Endothelial cell (in vitro differentiated cells): Measurements from ENCODE around the gene GEMIN4. TPM values are rescaled to one million over a fixed set of nuclear protein-coding genes. Genes with fewer than 3 reads are reported as not detected.

Experiments
- DNase-seq: peaks from one replicate; pipeline ENCODE4 v3.0.0; 2021; ENCODE audit warnings: low spot score
- H3K27ac Mint-ChIP-seq: one replicate; pipeline ENCODE4 v1.8.0; 2021; ENCODE audit warnings: mixed read lengths, inconsistent platforms; ENCODE audit not compliant: unreplicated experiment
- H3K27me3 Mint-ChIP-seq: one replicate; pipeline ENCODE4 v1.8.0; 2021; ENCODE audit warnings: mild to moderate bottlenecking, moderate library complexity, mixed read lengths, inconsistent platforms; ENCODE audit not compliant: unreplicated experiment
- H3K36me3 Mint-ChIP-seq: one replicate; pipeline ENCODE4 v1.8.0; 2021; ENCODE audit warnings: mild to moderate bottlenecking, low read depth, mixed read lengths, inconsistent platforms; ENCODE audit not compliant: unreplicated experiment
- H3K4me1 Mint-ChIP-seq: one replicate; pipeline ENCODE4 v1.8.0; 2021; ENCODE audit warnings: mild to moderate bottlenecking, mixed read lengths, inconsistent platforms; ENCODE audit not compliant: unreplicated experiment
- H3K4me3 Mint-ChIP-seq: one replicate; pipeline ENCODE4 v1.8.0; 2021; ENCODE audit warnings: mild to moderate bottlenecking, mixed read lengths, inconsistent platforms; ENCODE audit not compliant: unreplicated experiment
- H3K9me3 Mint-ChIP-seq: one replicate; pipeline ENCODE4 v1.8.0; 2021; ENCODE audit warnings: mixed read lengths, inconsistent platforms; ENCODE audit not compliant: unreplicated experiment
- total RNA-seq: library from RNA; stranded (reverse); fragmentation: NEBNext Ultra II Directional; extraction: Animal tissue kit (Norgen Biotek cat#: 25700); gene quantifications from one replicate; pipeline ENCODE4 v1.2.1, GENCODE V29; 2021; ENCODE audit not compliant: unreplicated experiment
- TF ChIP-seq, protein P1 (sequence below): fragments of 200-600 bp; sonication (generic); IDR thresholded peaks from one replicate; pipeline ENCODE4 v1.5.0; 2021; ENCODE audit warnings: antibody characterized with exemption; ENCODE audit not compliant: unreplicated experiment

Gene GEMIN4
- total RNA-seq, 1 donor from 2014 or later, result 17.7 TPM

- peaks cover 53% of the 10 kb centered on the region for H3K36me3 Mint-ChIP-seq
- TF ChIP-seq, protein P1, sequence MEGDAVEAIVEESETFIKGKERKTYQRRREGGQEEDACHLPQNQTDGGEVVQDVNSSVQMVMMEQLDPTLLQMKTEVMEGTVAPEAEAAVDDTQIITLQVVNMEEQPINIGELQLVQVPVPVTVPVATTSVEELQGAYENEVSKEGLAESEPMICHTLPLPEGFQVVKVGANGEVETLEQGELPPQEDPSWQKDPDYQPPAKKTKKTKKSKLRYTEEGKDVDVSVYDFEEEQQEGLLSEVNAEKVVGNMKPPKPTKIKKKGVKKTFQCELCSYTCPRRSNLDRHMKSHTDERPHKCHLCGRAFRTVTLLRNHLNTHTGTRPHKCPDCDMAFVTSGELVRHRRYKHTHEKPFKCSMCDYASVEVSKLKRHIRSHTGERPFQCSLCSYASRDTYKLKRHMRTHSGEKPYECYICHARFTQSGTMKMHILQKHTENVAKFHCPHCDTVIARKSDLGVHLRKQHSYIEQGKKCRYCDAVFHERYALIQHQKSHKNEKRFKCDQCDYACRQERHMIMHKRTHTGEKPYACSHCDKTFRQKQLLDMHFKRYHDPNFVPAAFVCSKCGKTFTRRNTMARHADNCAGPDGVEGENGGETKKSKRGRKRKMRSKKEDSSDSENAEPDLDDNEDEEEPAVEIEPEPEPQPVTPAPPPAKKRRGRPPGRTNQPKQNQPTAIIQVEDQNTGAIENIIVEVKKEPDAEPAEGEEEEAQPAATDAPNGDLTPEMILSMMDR, result no peak
- no peak for DNase-seq
- H3K27me3 Mint-ChIP-seq, result no peaks in the 10 kb centered on the region
- H3K27ac Mint-ChIP-seq, result no peak overlapping the region
- no peaks in the 10 kb centered on the region for H3K4me1 Mint-ChIP-seq
- H3K9me3 Mint-ChIP-seq, result no peaks in the 10 kb centered on the region
- no peak overlapping the region for H3K4me3 Mint-ChIP-seq
Measured at GRCh38 chr17:774313-774584, 22.2 kb upstream of the GEMIN4 start.

GRCh38 chr17:773467-774312, 21.6 kb upstream of the GEMIN4 start:
- Mint-ChIP-seq H3K27ac (no peak overlapping the region), H3K27me3 (no peaks in the 10 kb centered on the region), H3K9me3 (no peaks in the 10 kb centered on the region), H3K4me3 (no peak overlapping the region), H3K36me3 (peaks cover 58% of the 10 kb centered on the region), H3K4me1 (no peaks in the 10 kb centered on the region)
- no peak for DNase-seq
- TF ChIP-seq, protein P1, result no peak

- no peak for DNase-seq
Measured at GRCh38 chr17:773016-773415, 21.0 kb upstream of the GEMIN4 start.

DNA sequence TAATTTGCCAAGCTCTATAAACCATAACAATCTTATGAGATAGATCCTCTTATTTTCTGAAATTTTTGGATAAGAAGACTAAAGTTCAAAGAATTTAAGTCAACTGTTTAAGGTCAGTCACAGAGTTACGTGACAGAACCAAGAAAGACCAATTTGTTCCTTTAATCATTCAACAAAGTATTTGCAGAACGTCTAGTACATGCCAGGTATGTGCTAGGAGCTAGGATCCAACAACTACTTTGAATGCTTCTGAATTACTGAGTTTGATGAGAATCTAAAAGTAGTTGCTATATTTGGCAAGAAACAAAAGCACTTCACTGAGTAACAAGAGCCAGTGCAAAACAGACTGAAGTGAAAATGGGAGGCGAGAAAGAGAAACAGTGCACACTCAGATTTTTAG, 15.0 kb upstream of the GEMIN4 start:
- H3K4me1 Mint-ChIP-seq, result no peaks in the 10 kb centered on the region
- H3K36me3 Mint-ChIP-seq, result peaks cover 46% of the 10 kb centered on the region
- H3K27me3 Mint-ChIP-seq, result no peaks in the 10 kb centered on the region
- no peaks in the 10 kb centered on the region for H3K9me3 Mint-ChIP-seq
- H3K27ac Mint-ChIP-seq, result no peak overlapping the region
- peak overlapping the region; percentile 13 for H3K4me3 Mint-ChIP-seq
- no peak for DNase-seq
- TF ChIP-seq, protein P1, result no peak

More at GRCh38 chr17:773016-773415, 21.0 kb upstream of the GEMIN4 start:
- TF ChIP-seq, protein P1, result no peak
- Mint-ChIP-seq H3K4me3 (no peak overlapping the region), H3K27ac (no peak overlapping the region), H3K36me3 (peaks cover 54% of the 10 kb centered on the region), H3K9me3 (no peaks in the 10 kb centered on the region), H3K4me1 (no peaks in the 10 kb centered on the region), H3K27me3 (no peaks in the 10 kb centered on the region)

DNA sequence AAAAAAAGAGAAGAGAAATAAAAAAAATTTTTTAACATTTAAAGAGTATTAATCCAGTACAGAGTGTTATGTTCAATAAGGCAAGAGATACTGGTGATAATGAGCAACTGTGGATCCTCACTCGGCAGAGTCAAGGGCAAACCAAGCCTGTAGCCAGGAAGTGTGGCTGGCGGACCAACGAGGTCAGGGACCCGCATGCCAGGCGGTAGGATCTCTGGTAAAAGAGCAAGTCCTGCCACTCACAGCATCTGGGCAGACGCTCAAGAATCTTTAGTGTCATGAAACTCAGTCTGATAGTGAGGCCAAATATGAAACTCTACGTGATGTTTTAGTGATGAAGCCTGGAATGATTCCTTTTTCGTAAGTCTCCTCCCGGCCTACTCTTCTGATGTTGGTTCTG, 8.3 kb upstream of the GEMIN4 start:
- peaks cover 7% of the 10 kb centered on the region for H3K4me1 Mint-ChIP-seq
- TF ChIP-seq, protein P1, result no peak
- H3K4me3 Mint-ChIP-seq, result no peak overlapping the region
- H3K9me3 Mint-ChIP-seq, result no peaks in the 10 kb centered on the region
- H3K27me3 Mint-ChIP-seq, result peaks cover 1% of the 10 kb centered on the region
- peaks cover 28% of the 10 kb centered on the region for H3K36me3 Mint-ChIP-seq
- DNase-seq, result no peak
- H3K27ac Mint-ChIP-seq, result no peak overlapping the region
